ENCODE measurements around the gene INPP5E. TPM values are rescaled to one million over a fixed set of nuclear protein-coding genes. Genes with fewer than 3 reads are reported as not detected.

The INPP5E gene
- total RNA-seq, 1 donor from 2014 or later: 4.7 TPM

DNA sequence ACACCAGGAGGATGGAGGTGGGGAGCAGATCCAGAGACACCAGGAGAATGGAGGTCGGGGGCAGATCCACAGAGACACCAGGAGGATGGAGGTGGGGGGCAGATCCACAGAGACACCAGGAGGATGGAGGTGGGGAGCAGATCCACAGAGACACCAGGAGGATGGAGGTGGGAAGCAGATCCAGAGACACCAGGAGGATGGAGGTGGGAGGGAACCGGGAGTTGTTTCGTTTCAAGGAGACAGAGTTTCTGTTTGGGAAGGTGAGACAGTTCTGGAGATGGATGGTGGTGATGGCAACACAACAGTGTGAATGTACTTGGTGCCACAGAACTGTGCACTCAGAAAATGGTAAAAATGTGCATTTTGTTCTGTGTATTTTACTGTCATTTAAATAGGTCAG, 9.0 kb upstream of the INPP5E start:
- H3K36me3 ChIP-seq (ENCODE audit: control insufficient read depth in 3 of 3, insufficient read depth in 3 of 3, low read length in 3 of 3): peaks cover 58 to 71% (median 68%) of the 10 kb centered on the region in 3 donors

DNA sequence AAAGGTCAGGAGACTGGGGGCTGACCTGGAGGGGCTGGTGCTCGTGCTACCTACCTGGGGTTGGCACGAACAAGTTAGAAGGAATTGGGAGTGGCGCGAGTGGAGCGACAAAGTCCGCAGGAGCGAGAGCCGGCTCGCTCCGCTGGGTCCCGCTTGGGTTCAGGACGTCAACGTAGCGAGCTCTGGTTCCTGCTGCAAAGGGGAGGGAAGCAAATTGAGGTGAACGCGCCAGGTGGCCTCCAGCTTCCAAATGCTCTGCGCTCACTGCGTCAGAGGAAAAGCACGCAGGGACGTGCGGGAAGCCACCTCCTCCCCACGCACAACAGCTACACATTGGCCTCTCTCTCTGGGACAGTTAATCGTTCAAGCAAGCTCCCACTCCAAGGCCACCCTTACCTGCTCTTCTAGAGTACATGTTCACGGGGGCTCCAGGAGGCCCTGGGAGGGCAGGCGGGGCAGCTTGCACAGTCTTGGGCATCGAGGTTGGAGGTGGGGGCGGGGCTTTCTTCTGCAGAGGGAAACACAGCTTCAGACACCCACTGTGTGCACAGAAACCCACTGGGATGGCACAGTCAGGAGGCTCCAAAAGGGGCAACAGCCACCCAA, 7.6 kb upstream of the INPP5E start:
- Histone ChIP-seq H3K9ac (ENCODE audit: low read depth in 1 of 3, low read length in 3 of 3) (no peak overlapping the region), H3K9me3 (ENCODE audit: control insufficient read depth in 3 of 3, low read length in 3 of 3) (no peaks in the 10 kb centered on the region), H3K27ac (ENCODE audit: low read depth, low read length) (no peak overlapping the region), H3K4me3 (ENCODE audit: low read length in 3 of 3) (no peak overlapping the region), H3K36me3 (ENCODE audit: control insufficient read depth in 3 of 3, insufficient read depth in 3 of 3, low read length in 3 of 3) (peaks cover 62 to 78% (median 76%) of the 10 kb centered on the region in 3 donors), H3K27me3 (ENCODE audit: control insufficient read depth in 3 of 3, insufficient read depth in 3 of 3, low read length in 3 of 3) (no peaks in the 10 kb centered on the region), H3K4me1 (ENCODE audit: control insufficient read depth in 3 of 3, insufficient read depth in 3 of 3, low read length in 3 of 3) (no peaks in the 10 kb centered on the region)

More for the DNA sequence above, 9.0 kb upstream of the INPP5E start:
- no peak overlapping the region for H3K4me3 ChIP-seq (ENCODE audit: low read length in 3 of 3)
- H3K9ac ChIP-seq (ENCODE audit: low read depth in 1 of 3, low read length in 3 of 3): no peak overlapping the region
- no peak overlapping the region for H3K27ac ChIP-seq (ENCODE audit: low read depth, low read length)
- H3K9me3 ChIP-seq (ENCODE audit: control insufficient read depth in 3 of 3, low read length in 3 of 3): no peaks in the 10 kb centered on the region
- H3K4me1 ChIP-seq (ENCODE audit: control insufficient read depth in 3 of 3, insufficient read depth in 3 of 3, low read length in 3 of 3): no peaks in the 10 kb centered on the region
- H3K27me3 ChIP-seq (ENCODE audit: control insufficient read depth in 3 of 3, insufficient read depth in 3 of 3, low read length in 3 of 3): no peaks in the 10 kb centered on the region

DNA sequence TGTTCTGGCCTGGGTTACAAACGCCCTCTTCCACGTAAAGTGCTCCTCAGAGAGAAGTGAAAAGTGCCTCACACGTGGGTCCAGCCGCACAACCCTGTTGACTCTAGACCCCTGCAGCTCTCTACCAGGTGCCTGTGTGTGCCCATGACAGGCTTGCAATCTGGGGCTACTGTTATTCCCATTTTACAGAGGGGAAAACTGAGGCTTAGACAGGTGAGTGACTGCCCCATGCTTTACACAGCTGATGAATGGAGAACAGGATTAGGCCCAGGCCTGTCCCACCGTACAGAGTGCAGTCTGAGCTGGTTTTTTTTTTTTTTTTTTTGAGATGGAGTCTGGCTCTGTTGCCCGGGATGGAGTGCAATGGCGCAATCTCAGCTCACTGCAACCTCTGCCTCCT, 6.2 kb upstream of the INPP5E start:
- Histone ChIP-seq H3K36me3 (ENCODE audit: control insufficient read depth in 3 of 3, insufficient read depth in 3 of 3, low read length in 3 of 3) (peaks cover 67 to 79% (median 79%) of the 10 kb centered on the region in 3 donors), H3K4me3 (ENCODE audit: low read length in 3 of 3) (no peak overlapping the region), H3K9ac (ENCODE audit: low read depth in 1 of 3, low read length in 3 of 3) (no peak overlapping the region), H3K27me3 (ENCODE audit: control insufficient read depth in 3 of 3, insufficient read depth in 3 of 3, low read length in 3 of 3) (no peaks in the 10 kb centered on the region), H3K4me1 (ENCODE audit: control insufficient read depth in 3 of 3, insufficient read depth in 3 of 3, low read length in 3 of 3) (peaks cover 0 to under 1% (median 0%) of the 10 kb centered on the region in 3 donors), H3K9me3 (ENCODE audit: control insufficient read depth in 3 of 3, low read length in 3 of 3) (no peaks in the 10 kb centered on the region), H3K27ac (ENCODE audit: low read depth, low read length) (no peak overlapping the region)

DNA sequence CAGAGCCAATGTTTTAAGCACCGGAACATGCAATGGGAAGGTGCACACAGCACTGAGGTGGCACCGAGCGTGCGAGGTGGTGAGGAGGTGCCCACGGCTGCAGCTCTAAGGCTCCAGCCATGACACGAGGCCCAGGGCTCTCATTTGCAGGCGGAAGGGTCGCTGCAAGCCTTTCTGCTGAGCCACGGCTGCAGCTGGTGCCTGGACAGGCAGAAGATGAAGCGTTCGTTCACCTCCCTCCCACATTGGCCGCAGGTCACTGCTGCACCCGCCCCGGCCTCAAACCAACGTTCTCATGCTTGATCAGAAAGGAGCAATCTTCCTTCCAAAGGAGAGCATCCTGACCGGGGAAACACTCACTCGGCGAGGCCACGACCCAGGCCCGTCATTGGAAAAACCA, 4.5 kb upstream of the INPP5E start:
- H3K9ac ChIP-seq (ENCODE audit: low read depth in 1 of 3, low read length in 3 of 3): no peak overlapping the region
- H3K4me1 ChIP-seq (ENCODE audit: control insufficient read depth in 3 of 3, insufficient read depth in 3 of 3, low read length in 3 of 3): peaks cover 4 to 10% (median 8%) of the 10 kb centered on the region in 3 donors
- peaks cover 59 to 68% (median 68%) of the 10 kb centered on the region in 3 donors for H3K36me3 ChIP-seq (ENCODE audit: control insufficient read depth in 3 of 3, insufficient read depth in 3 of 3, low read length in 3 of 3)
- H3K4me3 ChIP-seq (ENCODE audit: low read length in 3 of 3): no peak overlapping the region
- no peak overlapping the region for H3K27ac ChIP-seq (ENCODE audit: low read depth, low read length)
- no peaks in the 10 kb centered on the region for H3K27me3 ChIP-seq (ENCODE audit: control insufficient read depth in 3 of 3, insufficient read depth in 3 of 3, low read length in 3 of 3)
- H3K9me3 ChIP-seq (ENCODE audit: control insufficient read depth in 3 of 3, low read length in 3 of 3): no peaks in the 10 kb centered on the region

DNA sequence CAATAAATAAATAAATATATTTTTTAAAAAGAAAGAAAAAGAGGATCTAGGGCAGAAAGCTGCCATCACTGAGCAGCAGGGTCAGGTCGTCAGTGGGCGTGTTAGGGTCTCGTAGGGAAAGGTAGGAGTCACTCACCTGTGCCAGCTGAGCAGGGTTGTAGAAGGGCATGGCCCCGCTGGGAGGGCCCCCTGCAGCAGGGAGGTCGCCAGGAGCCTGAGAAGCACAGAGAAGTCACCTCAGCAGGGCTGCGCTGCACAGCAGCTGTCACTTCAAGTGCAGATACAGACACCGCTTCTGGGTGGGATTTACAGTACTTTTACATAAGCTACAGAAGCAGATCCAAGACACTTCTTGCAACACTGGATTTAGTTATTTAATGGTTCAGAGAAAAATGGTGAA, 4.0 kb upstream of the INPP5E start:
- peaks cover 4 to 15% (median 9%) of the 10 kb centered on the region in 3 donors for H3K4me1 ChIP-seq (ENCODE audit: control insufficient read depth in 3 of 3, insufficient read depth in 3 of 3, low read length in 3 of 3)
- no peaks in the 10 kb centered on the region for H3K9me3 ChIP-seq (ENCODE audit: control insufficient read depth in 3 of 3, low read length in 3 of 3)
- H3K4me3 ChIP-seq (ENCODE audit: low read length in 3 of 3): no peak overlapping the region
- no peak overlapping the region for H3K27ac ChIP-seq (ENCODE audit: low read depth, low read length)
- no peaks in the 10 kb centered on the region for H3K27me3 ChIP-seq (ENCODE audit: control insufficient read depth in 3 of 3, insufficient read depth in 3 of 3, low read length in 3 of 3)
- H3K9ac ChIP-seq (ENCODE audit: low read depth in 1 of 3, low read length in 3 of 3): no peak overlapping the region
- H3K36me3 ChIP-seq (ENCODE audit: control insufficient read depth in 3 of 3, insufficient read depth in 3 of 3, low read length in 3 of 3): peaks cover 58 to 64% (median 64%) of the 10 kb centered on the region in 3 donors

DNA sequence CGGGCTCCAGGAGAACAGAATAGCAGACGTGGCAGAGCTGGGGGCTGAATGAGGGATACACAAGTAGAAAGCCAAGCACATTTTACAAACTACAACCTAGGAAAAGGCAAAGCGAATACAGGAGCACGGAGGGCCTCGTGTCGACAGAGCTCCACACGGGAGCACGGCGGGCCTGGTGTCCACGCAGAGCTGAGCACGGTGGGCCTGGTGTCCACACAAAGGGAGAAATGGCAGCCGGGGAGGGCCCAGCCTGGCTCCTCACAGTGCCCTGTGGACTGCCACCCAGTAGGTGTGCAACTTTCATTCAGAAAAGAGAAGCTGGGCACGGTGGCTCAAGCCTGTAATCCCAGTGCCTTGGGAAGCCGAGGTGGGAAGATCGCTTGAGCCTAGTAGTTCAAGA, 3.4 kb upstream of the INPP5E start:
- no peak overlapping the region for H3K4me3 ChIP-seq (ENCODE audit: low read length in 3 of 3)
- H3K4me1 ChIP-seq (ENCODE audit: control insufficient read depth in 3 of 3, insufficient read depth in 3 of 3, low read length in 3 of 3): peaks cover 6 to 21% (median 15%) of the 10 kb centered on the region in 3 donors
- no peaks in the 10 kb centered on the region for H3K9me3 ChIP-seq (ENCODE audit: control insufficient read depth in 3 of 3, low read length in 3 of 3)
- peaks cover 52 to 60% (median 58%) of the 10 kb centered on the region in 3 donors for H3K36me3 ChIP-seq (ENCODE audit: control insufficient read depth in 3 of 3, insufficient read depth in 3 of 3, low read length in 3 of 3)
- H3K9ac ChIP-seq (ENCODE audit: low read depth in 1 of 3, low read length in 3 of 3): no peak overlapping the region
- no peaks in the 10 kb centered on the region for H3K27me3 ChIP-seq (ENCODE audit: control insufficient read depth in 3 of 3, insufficient read depth in 3 of 3, low read length in 3 of 3)
- H3K27ac ChIP-seq (ENCODE audit: low read depth, low read length): no peak overlapping the region

DNA sequence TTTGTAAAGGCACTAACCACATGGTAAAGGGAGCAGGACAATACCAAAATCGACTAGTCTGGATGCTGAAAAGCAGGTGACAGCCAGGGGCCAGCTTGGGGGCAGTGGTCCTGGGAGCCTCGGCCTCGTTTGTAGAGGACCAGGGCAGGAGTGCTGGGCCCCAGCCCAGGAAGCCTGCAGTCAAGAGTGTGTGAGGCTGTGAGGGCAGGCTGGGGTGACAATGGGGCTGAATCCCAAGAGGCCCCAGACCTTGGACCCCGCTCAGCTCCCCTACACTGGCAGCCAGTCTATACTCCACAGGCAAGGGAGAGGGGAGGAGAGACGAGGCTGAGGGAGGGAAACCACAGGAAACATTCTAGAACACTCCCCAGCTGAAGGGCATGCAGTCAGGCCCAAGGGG, 2.6 kb upstream of the INPP5E start:
- Histone ChIP-seq H3K27me3 (ENCODE audit: control insufficient read depth in 3 of 3, insufficient read depth in 3 of 3, low read length in 3 of 3) (no peaks in the 10 kb centered on the region), H3K4me3 (ENCODE audit: low read length in 3 of 3) (no peak overlapping the region), H3K4me1 (ENCODE audit: control insufficient read depth in 3 of 3, insufficient read depth in 3 of 3, low read length in 3 of 3) (peaks cover 15 to 29% (median 24%) of the 10 kb centered on the region in 3 donors), H3K9ac (ENCODE audit: low read depth in 1 of 3, low read length in 3 of 3) (no peak overlapping the region), H3K27ac (ENCODE audit: low read depth, low read length) (no peak overlapping the region), H3K36me3 (ENCODE audit: control insufficient read depth in 3 of 3, insufficient read depth in 3 of 3, low read length in 3 of 3) (peaks cover 49 to 53% (median 51%) of the 10 kb centered on the region in 3 donors), H3K9me3 (ENCODE audit: control insufficient read depth in 3 of 3, low read length in 3 of 3) (no peaks in the 10 kb centered on the region)

DNA sequence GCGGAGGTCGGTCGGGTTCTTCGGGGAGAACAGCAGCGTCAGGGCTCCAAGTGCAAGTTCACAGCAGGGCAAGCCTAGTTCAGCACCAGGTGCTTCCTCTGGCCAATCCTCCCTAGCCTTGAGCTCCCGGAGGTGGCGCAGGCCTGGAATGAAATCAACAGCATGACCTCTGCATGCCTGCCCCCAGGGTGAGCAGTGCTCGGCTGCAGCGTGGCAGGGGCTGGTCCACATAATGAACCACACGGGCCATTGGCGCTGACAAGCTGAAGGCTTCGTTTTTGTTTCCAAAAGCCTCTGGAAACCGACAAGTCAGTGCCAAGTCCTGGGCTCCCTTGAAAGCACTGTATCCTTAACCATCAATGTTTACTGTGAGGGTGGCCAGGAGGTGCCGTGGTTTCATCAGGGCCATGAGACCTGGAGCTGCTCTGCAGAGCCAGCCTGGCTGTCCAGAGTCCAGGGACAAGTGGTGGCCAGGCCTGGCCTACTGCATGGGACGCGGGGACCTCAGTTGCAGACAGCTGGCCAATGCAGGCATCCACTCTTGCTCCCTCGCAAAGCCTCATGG, 2.1 kb upstream of the INPP5E start:
- H3K27ac ChIP-seq (ENCODE audit: low read depth, low read length): no peak overlapping the region

DNA sequence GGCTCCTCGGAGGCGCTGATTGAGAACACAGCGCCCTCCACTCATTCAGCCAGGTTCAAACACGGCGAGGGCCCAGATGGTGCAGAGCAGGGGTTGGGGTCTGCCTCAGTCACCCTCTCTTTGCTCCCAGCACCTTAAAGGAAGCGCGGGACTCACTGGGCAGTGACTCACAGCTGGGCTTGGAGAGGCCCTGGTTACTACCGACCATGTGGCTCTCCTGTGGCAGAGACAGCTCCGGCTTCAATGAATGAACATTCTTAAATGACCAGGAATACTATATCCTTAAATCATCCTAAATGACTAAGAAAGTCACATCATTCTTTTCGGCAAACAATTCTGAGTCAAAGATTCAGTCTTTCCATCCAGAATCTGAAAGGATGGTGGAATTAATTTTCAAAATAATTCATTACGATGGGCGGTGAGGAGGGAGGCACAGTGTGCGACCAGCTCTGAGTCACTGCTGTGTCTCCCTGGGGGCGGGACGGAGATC, 1.6 kb upstream of the INPP5E start:
- no peak overlapping the region for H3K9ac ChIP-seq (ENCODE audit: low read depth in 1 of 3, low read length in 3 of 3)
- peaks cover 42 to 47% (median 45%) of the 10 kb centered on the region in 3 donors for H3K36me3 ChIP-seq (ENCODE audit: control insufficient read depth in 3 of 3, insufficient read depth in 3 of 3, low read length in 3 of 3)
- H3K27me3 ChIP-seq (ENCODE audit: control insufficient read depth in 3 of 3, insufficient read depth in 3 of 3, low read length in 3 of 3): no peaks in the 10 kb centered on the region
- H3K4me1 ChIP-seq (ENCODE audit: control insufficient read depth in 3 of 3, insufficient read depth in 3 of 3, low read length in 3 of 3): peaks cover 19 to 36% (median 30%) of the 10 kb centered on the region in 3 donors
- no peak overlapping the region for H3K27ac ChIP-seq (ENCODE audit: low read depth, low read length)
- no peak overlapping the region for H3K4me3 ChIP-seq (ENCODE audit: low read length in 3 of 3)
- H3K9me3 ChIP-seq (ENCODE audit: control insufficient read depth in 3 of 3, low read length in 3 of 3): no peaks in the 10 kb centered on the region

More for the DNA sequence above, 2.1 kb upstream of the INPP5E start:
- Histone ChIP-seq H3K9me3 (ENCODE audit: control insufficient read depth in 3 of 3, low read length in 3 of 3) (no peaks in the 10 kb centered on the region), H3K27me3 (ENCODE audit: control insufficient read depth in 3 of 3, insufficient read depth in 3 of 3, low read length in 3 of 3) (no peaks in the 10 kb centered on the region), H3K36me3 (ENCODE audit: control insufficient read depth in 3 of 3, insufficient read depth in 3 of 3, low read length in 3 of 3) (peaks cover 46 to 48% (median 48%) of the 10 kb centered on the region in 3 donors), H3K9ac (ENCODE audit: low read depth in 1 of 3, low read length in 3 of 3) (no peak overlapping the region), H3K4me1 (ENCODE audit: control insufficient read depth in 3 of 3, insufficient read depth in 3 of 3, low read length in 3 of 3) (peaks cover 19 to 34% (median 28%) of the 10 kb centered on the region in 3 donors), H3K4me3 (ENCODE audit: low read length in 3 of 3) (no peak overlapping the region)
